Measurements from ENCODE around the gene RBFOX1.

The RBFOX1 gene

GRCh38 chr16:7597677-7598076 is 265.0 kb downstream of the RBFOX1 start:
- no peaks in the 10 kb centered on the region for H3K27me3 ChIP-seq (ENCODE audit: control insufficient read depth in 2 of 2, insufficient read depth in 2 of 2, low read length in 2 of 2)
- no peak overlapping the region for H3K9ac ChIP-seq (ENCODE audit: low read depth in 1 of 2, low read length in 2 of 2)
- no peaks in the 10 kb centered on the region for H3K9me3 ChIP-seq (ENCODE audit: control insufficient read depth in 2 of 2, low read length in 2 of 2)
- H3K4me3 ChIP-seq (ENCODE audit: low read length in 2 of 2): no peak overlapping the region
- H3K4me1 ChIP-seq (ENCODE audit: control insufficient read depth in 2 of 2, insufficient read depth in 2 of 2, low read length in 2 of 2): no peaks in the 10 kb centered on the region
- H3K36me3 ChIP-seq (ENCODE audit: control insufficient read depth in 2 of 2, insufficient read depth in 2 of 2, low read length in 2 of 2): no peaks in the 10 kb centered on the region
- no peak overlapping the region for H3K27ac ChIP-seq (ENCODE audit: low read depth in 2 of 2, low read length in 2 of 2)

DNA sequence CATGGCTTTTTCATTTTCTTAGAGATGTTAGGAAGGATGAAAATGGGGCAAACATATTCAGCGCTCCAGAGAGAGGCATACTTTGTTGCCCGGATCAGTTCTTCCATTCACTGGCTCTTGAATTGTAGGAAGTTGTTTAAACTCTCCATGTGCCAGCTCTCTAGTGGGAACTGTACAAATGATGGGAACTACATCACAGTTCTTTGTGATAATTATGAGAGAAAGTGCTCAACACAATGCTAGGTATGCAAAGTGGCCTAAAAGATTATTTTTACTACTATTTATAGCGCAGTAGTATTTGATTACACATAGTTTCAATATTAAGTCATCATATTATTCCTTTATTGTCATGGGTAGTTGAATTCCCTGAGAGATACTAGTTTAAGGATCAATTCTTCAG is 268.5 kb downstream of the RBFOX1 start:
- Histone ChIP-seq H3K27me3 (ENCODE audit: control insufficient read depth in 2 of 2, insufficient read depth in 2 of 2, low read length in 2 of 2) (no peaks in the 10 kb centered on the region), H3K4me1 (ENCODE audit: control insufficient read depth in 2 of 2, insufficient read depth in 2 of 2, low read length in 2 of 2) (no peaks in the 10 kb centered on the region), H3K9me3 (ENCODE audit: control insufficient read depth in 2 of 2, low read length in 2 of 2) (no peaks in the 10 kb centered on the region), H3K9ac (ENCODE audit: low read depth in 1 of 2, low read length in 2 of 2) (no peak overlapping the region), H3K36me3 (ENCODE audit: control insufficient read depth in 2 of 2, insufficient read depth in 2 of 2, low read length in 2 of 2) (no peaks in the 10 kb centered on the region), H3K4me3 (ENCODE audit: low read length in 2 of 2) (no peak overlapping the region), H3K27ac (ENCODE audit: low read depth in 2 of 2, low read length in 2 of 2) (no peak overlapping the region)

DNA sequence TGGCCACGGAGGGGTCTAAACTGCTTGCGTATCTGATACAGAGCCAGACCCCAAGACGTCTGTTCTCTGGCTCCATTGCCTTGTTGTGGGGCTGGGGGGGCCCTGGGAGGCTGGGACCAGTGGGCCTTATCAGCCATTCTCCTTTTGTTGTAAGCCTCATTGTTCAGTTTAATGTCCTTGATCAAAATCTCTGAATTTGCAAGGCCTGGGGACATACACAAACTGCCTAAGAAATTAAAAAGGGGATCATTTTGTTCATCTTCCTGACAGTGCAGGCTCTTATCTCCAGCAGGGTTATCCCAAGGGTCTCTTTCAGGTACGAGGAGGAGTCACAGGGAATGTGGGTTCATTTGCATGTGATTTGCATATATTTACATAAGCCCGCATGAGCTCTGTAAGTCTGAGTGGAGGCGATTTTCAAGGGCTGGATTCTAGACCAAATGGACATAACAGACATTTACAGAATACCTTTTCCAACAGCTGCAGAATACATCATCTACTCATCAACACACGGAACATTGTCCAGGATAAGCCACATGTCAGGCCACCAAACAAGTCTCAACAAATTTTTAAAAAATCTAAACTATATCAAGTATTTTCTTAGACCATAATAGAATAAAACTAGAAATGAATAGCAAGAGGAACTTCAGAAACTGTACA is 269.8 kb downstream of the RBFOX1 start:
- H3K27me3 ChIP-seq (ENCODE audit: control insufficient read depth in 2 of 2, insufficient read depth in 2 of 2, low read length in 2 of 2): no peaks in the 10 kb centered on the region
- no peaks in the 10 kb centered on the region for H3K9me3 ChIP-seq (ENCODE audit: control insufficient read depth in 2 of 2, low read length in 2 of 2)
- no peak overlapping the region for H3K27ac ChIP-seq (ENCODE audit: low read depth in 2 of 2, low read length in 2 of 2)
- no peaks in the 10 kb centered on the region for H3K36me3 ChIP-seq (ENCODE audit: control insufficient read depth in 2 of 2, insufficient read depth in 2 of 2, low read length in 2 of 2)
- no peak overlapping the region for H3K9ac ChIP-seq (ENCODE audit: low read depth in 1 of 2, low read length in 2 of 2)
- H3K4me1 ChIP-seq (ENCODE audit: control insufficient read depth in 2 of 2, insufficient read depth in 2 of 2, low read length in 2 of 2): no peaks in the 10 kb centered on the region
- no peak overlapping the region for H3K4me3 ChIP-seq (ENCODE audit: low read length in 2 of 2)

GRCh38 chr16:7605812-7606211 is 273.2 kb downstream of the RBFOX1 start:
- H3K27ac ChIP-seq (ENCODE audit: low read depth in 2 of 2, low read length in 2 of 2): no peak overlapping the region
- H3K36me3 ChIP-seq (ENCODE audit: control insufficient read depth in 2 of 2, insufficient read depth in 2 of 2, low read length in 2 of 2): no peaks in the 10 kb centered on the region
- no peaks in the 10 kb centered on the region for H3K4me1 ChIP-seq (ENCODE audit: control insufficient read depth in 2 of 2, insufficient read depth in 2 of 2, low read length in 2 of 2)
- H3K27me3 ChIP-seq (ENCODE audit: control insufficient read depth in 2 of 2, insufficient read depth in 2 of 2, low read length in 2 of 2): no peaks in the 10 kb centered on the region
- H3K4me3 ChIP-seq (ENCODE audit: low read length in 2 of 2): no peak overlapping the region
- no peak overlapping the region for H3K9ac ChIP-seq (ENCODE audit: low read depth in 1 of 2, low read length in 2 of 2)
- no peaks in the 10 kb centered on the region for H3K9me3 ChIP-seq (ENCODE audit: control insufficient read depth in 2 of 2, low read length in 2 of 2)

- H3K4me3 ChIP-seq (ENCODE audit: low read length in 2 of 2): no peak overlapping the region
- H3K9ac ChIP-seq (ENCODE audit: low read depth in 1 of 2, low read length in 2 of 2): no peak overlapping the region
- no peaks in the 10 kb centered on the region for H3K4me1 ChIP-seq (ENCODE audit: control insufficient read depth in 2 of 2, insufficient read depth in 2 of 2, low read length in 2 of 2)
- no peak overlapping the region for H3K27ac ChIP-seq (ENCODE audit: low read depth in 2 of 2, low read length in 2 of 2)
- no peaks in the 10 kb centered on the region for H3K36me3 ChIP-seq (ENCODE audit: control insufficient read depth in 2 of 2, insufficient read depth in 2 of 2, low read length in 2 of 2)
- no peaks in the 10 kb centered on the region for H3K9me3 ChIP-seq (ENCODE audit: control insufficient read depth in 2 of 2, low read length in 2 of 2)
- no peaks in the 10 kb centered on the region for H3K27me3 ChIP-seq (ENCODE audit: control insufficient read depth in 2 of 2, insufficient read depth in 2 of 2, low read length in 2 of 2)
Observed at GRCh38 chr16:7612671-7613070, 280.0 kb downstream of the RBFOX1 start.

- Histone ChIP-seq H3K27ac (ENCODE audit: low read depth in 2 of 2, low read length in 2 of 2) (no peak overlapping the region), H3K9me3 (ENCODE audit: control insufficient read depth in 2 of 2, low read length in 2 of 2) (no peaks in the 10 kb centered on the region), H3K27me3 (ENCODE audit: control insufficient read depth in 2 of 2, insufficient read depth in 2 of 2, low read length in 2 of 2) (no peaks in the 10 kb centered on the region), H3K4me3 (ENCODE audit: low read length in 2 of 2) (no peak overlapping the region), H3K4me1 (ENCODE audit: control insufficient read depth in 2 of 2, insufficient read depth in 2 of 2, low read length in 2 of 2) (no peaks in the 10 kb centered on the region), H3K9ac (ENCODE audit: low read depth in 1 of 2, low read length in 2 of 2) (no peak overlapping the region), H3K36me3 (ENCODE audit: control insufficient read depth in 2 of 2, insufficient read depth in 2 of 2, low read length in 2 of 2) (no peaks in the 10 kb centered on the region)
Observed at GRCh38 chr16:7613518-7613917, 280.9 kb downstream of the RBFOX1 start.

DNA sequence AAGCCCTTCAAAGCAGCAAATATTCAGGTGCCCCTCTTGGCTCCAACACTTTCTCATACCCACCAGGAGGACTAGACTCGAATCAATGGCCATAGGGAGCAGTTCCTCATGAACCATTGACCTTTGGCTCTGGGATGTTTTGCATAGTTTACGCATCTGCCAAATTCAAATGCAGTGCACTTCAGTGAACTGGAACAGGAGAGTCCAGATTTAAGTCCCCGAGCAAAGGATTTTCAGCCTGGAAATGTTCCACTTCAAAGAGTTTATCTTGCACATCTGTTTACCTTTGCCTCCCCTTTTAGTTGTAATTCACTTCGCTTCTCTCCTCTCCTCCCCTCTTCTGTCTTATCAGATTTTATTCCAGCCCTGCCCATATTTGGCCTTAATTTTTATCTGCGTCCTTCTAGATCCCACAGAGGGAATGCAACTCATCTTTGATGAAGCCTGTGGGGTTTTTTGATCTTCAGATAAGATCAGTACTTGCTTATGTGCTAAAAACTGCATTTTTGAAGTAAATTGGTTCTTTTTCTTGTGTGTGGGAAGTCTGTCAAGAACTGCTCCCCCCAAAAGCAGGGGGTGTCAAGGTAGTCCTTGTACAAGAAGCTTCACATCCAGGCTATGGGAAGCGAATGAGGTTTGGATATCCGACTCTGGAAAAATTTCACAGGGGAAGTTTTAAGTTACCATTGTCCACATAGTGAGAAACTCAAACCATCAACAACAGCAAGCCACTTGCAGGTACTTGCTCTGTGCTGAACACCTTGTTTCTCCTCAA is 281.6 kb downstream of the RBFOX1 start:
- Histone ChIP-seq H3K27me3 (ENCODE audit: control insufficient read depth in 2 of 2, insufficient read depth in 2 of 2, low read length in 2 of 2) (no peaks in the 10 kb centered on the region), H3K27ac (ENCODE audit: low read depth in 2 of 2, low read length in 2 of 2) (no peak overlapping the region), H3K9ac (ENCODE audit: low read depth in 1 of 2, low read length in 2 of 2) (no peak overlapping the region), H3K36me3 (ENCODE audit: control insufficient read depth in 2 of 2, insufficient read depth in 2 of 2, low read length in 2 of 2) (no peaks in the 10 kb centered on the region), H3K4me3 (ENCODE audit: low read length in 2 of 2) (no peak overlapping the region), H3K4me1 (ENCODE audit: control insufficient read depth in 2 of 2, insufficient read depth in 2 of 2, low read length in 2 of 2) (no peaks in the 10 kb centered on the region), H3K9me3 (ENCODE audit: control insufficient read depth in 2 of 2, low read length in 2 of 2) (no peaks in the 10 kb centered on the region)

- no peak overlapping the region for H3K9ac ChIP-seq (ENCODE audit: low read depth in 1 of 2, low read length in 2 of 2)
- no peaks in the 10 kb centered on the region for H3K36me3 ChIP-seq (ENCODE audit: control insufficient read depth in 2 of 2, insufficient read depth in 2 of 2, low read length in 2 of 2)
- H3K4me3 ChIP-seq (ENCODE audit: low read length in 2 of 2): no peak overlapping the region
- H3K9me3 ChIP-seq (ENCODE audit: control insufficient read depth in 2 of 2, low read length in 2 of 2): no peaks in the 10 kb centered on the region
- no peaks in the 10 kb centered on the region for H3K4me1 ChIP-seq (ENCODE audit: control insufficient read depth in 2 of 2, insufficient read depth in 2 of 2, low read length in 2 of 2)
- no peaks in the 10 kb centered on the region for H3K27me3 ChIP-seq (ENCODE audit: control insufficient read depth in 2 of 2, insufficient read depth in 2 of 2, low read length in 2 of 2)
- no peak overlapping the region for H3K27ac ChIP-seq (ENCODE audit: low read depth in 2 of 2, low read length in 2 of 2)
Observed at GRCh38 chr16:7615565-7615964, 282.9 kb downstream of the RBFOX1 start.

GRCh38 chr16:7624871-7625766 is 292.5 kb downstream of the RBFOX1 start:
- H3K27ac ChIP-seq (ENCODE audit: low read depth in 2 of 2, low read length in 2 of 2): no peak overlapping the region
- H3K36me3 ChIP-seq (ENCODE audit: control insufficient read depth in 2 of 2, insufficient read depth in 2 of 2, low read length in 2 of 2): no peaks in the 10 kb centered on the region
- no peaks in the 10 kb centered on the region for H3K27me3 ChIP-seq (ENCODE audit: control insufficient read depth in 2 of 2, insufficient read depth in 2 of 2, low read length in 2 of 2)
- H3K4me3 ChIP-seq (ENCODE audit: low read length in 2 of 2): no peak overlapping the region
- H3K4me1 ChIP-seq (ENCODE audit: control insufficient read depth in 2 of 2, insufficient read depth in 2 of 2, low read length in 2 of 2): no peaks in the 10 kb centered on the region
- no peak overlapping the region for H3K9ac ChIP-seq (ENCODE audit: low read depth in 1 of 2, low read length in 2 of 2)
- no peaks in the 10 kb centered on the region for H3K9me3 ChIP-seq (ENCODE audit: control insufficient read depth in 2 of 2, low read length in 2 of 2)

GRCh38 chr16:7628981-7629380 is 296.3 kb downstream of the RBFOX1 start:
- Histone ChIP-seq H3K36me3 (ENCODE audit: control insufficient read depth in 2 of 2, insufficient read depth in 2 of 2, low read length in 2 of 2) (no peaks in the 10 kb centered on the region), H3K4me1 (ENCODE audit: control insufficient read depth in 2 of 2, insufficient read depth in 2 of 2, low read length in 2 of 2) (no peaks in the 10 kb centered on the region), H3K9me3 (ENCODE audit: control insufficient read depth in 2 of 2, low read length in 2 of 2) (no peaks in the 10 kb centered on the region), H3K4me3 (ENCODE audit: low read length in 2 of 2) (no peak overlapping the region), H3K27ac (ENCODE audit: low read depth in 2 of 2, low read length in 2 of 2) (no peak overlapping the region), H3K9ac (ENCODE audit: low read depth in 1 of 2, low read length in 2 of 2) (no peak overlapping the region), H3K27me3 (ENCODE audit: control insufficient read depth in 2 of 2, insufficient read depth in 2 of 2, low read length in 2 of 2) (no peaks in the 10 kb centered on the region)

All from mucosa of rectum (tissue), 2 donors.